Lower leg skin (tissue), 3 donors: ENCODE data around the gene CACNA1F.

ENCODE experiments used
- CTCF ChIP-seq, 3 donors: fragments of 450-650 bp; IDR thresholded peaks; one replicate each; pipeline ENCODE4 v1.5.1; 2016; ENCODE audit warnings: antibody characterized with exemption in 3 of 3, mild to moderate bottlenecking in 3 of 3, moderate library complexity in 2 of 3
- POLR2A ChIP-seq, 2 donors: fragments of 450-650 bp; IDR thresholded peaks; one replicate each; pipeline ENCODE4 v1.6.1; 2016 to 2017; ENCODE audit warnings: antibody characterized with exemption in 2 of 2, mild to moderate bottlenecking in 1 of 2, moderate library complexity in 1 of 2

- TF ChIP-seq CTCF (IDR thresholded peaks at IDR 0.05): no peak
- no peak for TF ChIP-seq POLR2A (IDR thresholded peaks at IDR 0.05)
These were observed 75.9 kb downstream of the CACNA1F start for GRCh38 chrX:49157194-49157593.
